ENCODE data around the gene KIFAP3.
A peak's percentile ranks its signal among the peaks of the same experiment; 100 is the strongest.
"Not testable (repeated sequence)": the region's sequence is repeated elsewhere in the genome, so short reads cannot be mapped to it uniquely, and the experiment has no call there.

Gene KIFAP3

GRCh38 chr1:169924063-169924462, 150.4 kb downstream of the KIFAP3 start:
- no peak for DNase-seq (ENCODE audit: low spot score)

- no peak for DNase-seq (ENCODE audit: low spot score)
Observed at GRCh38 chr1:169921080-169921479, 153.4 kb downstream of the KIFAP3 start.

- no peak for DNase-seq (ENCODE audit: low spot score)
Observed at GRCh38 chr1:169918927-169919326, 155.6 kb downstream of the KIFAP3 start.

- DNase-seq (ENCODE audit: low spot score), result not testable (repeated sequence)
Observed at GRCh38 chr1:169918220-169918619, 156.3 kb downstream of the KIFAP3 start.

GRCh38 chr1:169915150-169915549, 159.3 kb downstream of the KIFAP3 start:
- DNase-seq (ENCODE audit: low spot score), result no peak

- no peak for DNase-seq (ENCODE audit: low spot score)
Observed at GRCh38 chr1:169914531-169914930, 160.0 kb downstream of the KIFAP3 start.

- no peak for DNase-seq (ENCODE audit: low spot score)
Observed at GRCh38 chr1:169909499-169909898, 165.0 kb downstream of the KIFAP3 start.

- DNase-seq (ENCODE audit: low spot score), result no peak
Observed at GRCh38 chr1:169906938-169907337, 167.6 kb downstream of the KIFAP3 start.

- DNase-seq (ENCODE audit: low spot score), result no peak
Observed at GRCh38 chr1:169904834-169905233, 169.7 kb downstream of the KIFAP3 start.

GRCh38 chr1:169902751-169903150, 171.7 kb downstream of the KIFAP3 start:
- DNase-seq (ENCODE audit: low spot score), result no peak

GRCh38 chr1:169901115-169901514, 173.4 kb downstream of the KIFAP3 start:
- DNase-seq (ENCODE audit: low spot score), result no peak

- DNase-seq (ENCODE audit: low spot score), result no peak
Observed at GRCh38 chr1:169900571-169900970, 173.9 kb downstream of the KIFAP3 start.

GRCh38 chr1:169899519-169900217, 174.8 kb downstream of the KIFAP3 start:
- DNase-seq (ENCODE audit: low spot score), result no peak

- DNase-seq (ENCODE audit: low spot score), result no peak
Observed at GRCh38 chr1:169896013-169896412, 178.5 kb downstream of the KIFAP3 start.

GRCh38 chr1:169894424-169895145, 179.9 kb downstream of the KIFAP3 start:
- DNase-seq (ENCODE audit: low spot score), result no peak

- DNase-seq (ENCODE audit: low spot score), result peak; percentile 92
Observed at GRCh38 chr1:169893645-169894423, 180.7 kb downstream of the KIFAP3 start, which contains the start of gene SCYL3. Gene SCYL3, minus strand, starts transcription at chr1:169893896. Its CDS starts 5,056 bp downstream, at chr1:169888840.

GRCh38 chr1:169892927-169893644, 181.4 kb downstream of the KIFAP3 start:
- DNase-seq (ENCODE audit: low spot score), result no peak

- no peak for DNase-seq (ENCODE audit: low spot score)
Observed at GRCh38 chr1:169892176-169892926, 182.1 kb downstream of the KIFAP3 start.

- no peak for DNase-seq (ENCODE audit: low spot score)
Observed at GRCh38 chr1:169891539-169891885, 183.0 kb downstream of the KIFAP3 start.

GRCh38 chr1:169890761-169891538, 183.5 kb downstream of the KIFAP3 start:
- DNase-seq (ENCODE audit: low spot score), result peak; percentile 22

- no peak for DNase-seq (ENCODE audit: low spot score)
Observed at GRCh38 chr1:169889871-169890270, 184.6 kb downstream of the KIFAP3 start.

Measured in HuH-7.5 (cell line).